Adipocyte (in vitro differentiated cells): ENCODE results near the gene TNNC1.
A peak's percentile ranks its signal among the peaks of the same experiment; 100 is the strongest.

Experiments
- DNase-seq: peaks from one replicate; pipeline ENCODE4 v3.0.0-alpha.2; 2015; ENCODE audit warnings: low read depth
- H3K27me3 ChIP-seq: replicated peaks from 2 replicates; pipeline ENCODE4 v1.7.0; 2013; ENCODE audit warnings: mild to moderate bottlenecking, low read length, moderate library complexity; ENCODE audit not compliant: control insufficient read depth, insufficient read depth
- H3K36me3 ChIP-seq: 2 replicates; pipeline ENCODE4 v1.7.0; 2013; ENCODE audit warnings: low read length, mild to moderate bottlenecking, moderate library complexity; ENCODE audit not compliant: control insufficient read depth, insufficient read depth, severe bottlenecking
- H3K4me1 ChIP-seq: 2 replicates; pipeline ENCODE4 v1.7.0; 2013; ENCODE audit warnings: mild to moderate bottlenecking, low read length, moderate library complexity; ENCODE audit not compliant: control insufficient read depth, insufficient read depth
- H3K4me3 ChIP-seq: 2 replicates; pipeline ENCODE4 v1.7.0; 2013; ENCODE audit warnings: mild to moderate bottlenecking, low read length, moderate library complexity
- H3K9ac ChIP-seq: 2 replicates; pipeline ENCODE4 v1.7.0; 2013; ENCODE audit warnings: mild to moderate bottlenecking, low read length, moderate library complexity
- H3K9me3 ChIP-seq: 2 replicates; pipeline ENCODE4 v1.7.0; 2013; ENCODE audit warnings: mild to moderate bottlenecking, low read length, moderate library complexity; ENCODE audit not compliant: control insufficient read depth

The TNNC1 gene

GRCh38 chr3:52444860-52445793 is 8.7 kb downstream of the TNNC1 start, which contains the start of gene SEMA3G:
SEMA3G (minus strand) TSS chr3:52445103; CDS start chr3:52445027, 76 bp downstream.
- peak within 1 kb of the TSS; percentile 83 for H3K9ac ChIP-seq
- DNase-seq: peak; percentile 82
- peaks cover 17% of the 10 kb centered on the region for H3K4me1 ChIP-seq
- peaks cover 6% of the 10 kb centered on the region for H3K36me3 ChIP-seq
- no peaks in the 10 kb centered on the region for H3K9me3 ChIP-seq
- no peaks in the 10 kb centered on the region for H3K27me3 ChIP-seq
- peak within 1 kb of the TSS; percentile 75 for H3K4me3 ChIP-seq

- H3K36me3 ChIP-seq: peaks cover 13% of the 10 kb centered on the region
- no peak for DNase-seq
- no peaks in the 10 kb centered on the region for H3K27me3 ChIP-seq
- H3K4me3 ChIP-seq: peak overlapping the region; percentile 75
- peak overlapping the region; percentile 83 for H3K9ac ChIP-seq
- no peaks in the 10 kb centered on the region for H3K9me3 ChIP-seq
- H3K4me1 ChIP-seq: peaks cover 17% of the 10 kb centered on the region
Measured at GRCh38 chr3:52443791-52444687, 9.8 kb downstream of the TNNC1 start.

GRCh38 chr3:52443268-52443610 is 10.6 kb downstream of the TNNC1 start:
- Histone ChIP-seq H3K4me1 (peaks cover 17% of the 10 kb centered on the region), H3K9me3 (no peaks in the 10 kb centered on the region), H3K4me3 (peak overlapping the region; percentile 75), H3K9ac (peak overlapping the region; percentile 83), H3K27me3 (no peaks in the 10 kb centered on the region), H3K36me3 (peaks cover 18% of the 10 kb centered on the region)
- DNase-seq: no peak

DNA sequence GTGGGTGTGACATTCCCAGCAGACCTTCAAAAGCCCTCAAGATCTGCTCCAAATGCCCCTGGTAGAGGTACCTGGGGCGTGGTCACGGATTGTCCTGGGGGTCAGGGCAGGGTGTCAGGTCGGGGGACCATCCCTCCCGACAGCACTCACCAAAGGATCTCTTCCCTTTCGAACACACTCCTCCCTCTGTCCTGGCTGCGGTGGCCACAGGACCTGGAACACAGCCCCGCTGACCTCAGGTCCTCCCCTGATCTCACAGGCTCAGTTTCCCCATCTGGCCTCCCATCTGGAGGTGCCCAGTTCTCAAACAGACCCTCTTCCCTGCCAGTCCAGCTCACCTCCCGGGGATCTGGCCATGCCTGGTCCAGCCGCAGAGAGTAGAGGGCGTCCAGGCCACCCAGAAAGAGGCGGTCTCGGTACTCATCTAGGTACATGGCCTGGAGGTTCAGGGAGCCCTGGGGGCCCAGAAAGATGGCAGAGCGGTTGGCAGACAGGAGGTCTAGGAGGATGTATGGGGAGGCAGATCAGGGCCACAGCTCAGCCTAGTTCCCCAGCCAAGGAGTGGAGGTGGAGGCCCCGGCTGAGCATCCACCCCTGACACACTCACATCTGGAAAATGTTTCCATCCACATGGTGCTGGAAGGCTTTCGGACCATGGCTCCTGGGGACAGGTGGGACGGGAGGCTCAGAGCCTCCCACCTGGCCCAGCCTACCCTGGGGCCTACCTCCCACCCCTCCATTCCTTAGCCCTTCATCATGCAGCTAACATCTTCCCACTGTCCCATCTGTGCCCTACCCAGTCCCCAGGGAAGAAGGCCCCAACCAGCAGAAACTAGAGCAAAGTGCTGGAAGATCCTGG is 11.2 kb downstream of the TNNC1 start:
- no peaks in the 10 kb centered on the region for H3K27me3 ChIP-seq

DNA sequence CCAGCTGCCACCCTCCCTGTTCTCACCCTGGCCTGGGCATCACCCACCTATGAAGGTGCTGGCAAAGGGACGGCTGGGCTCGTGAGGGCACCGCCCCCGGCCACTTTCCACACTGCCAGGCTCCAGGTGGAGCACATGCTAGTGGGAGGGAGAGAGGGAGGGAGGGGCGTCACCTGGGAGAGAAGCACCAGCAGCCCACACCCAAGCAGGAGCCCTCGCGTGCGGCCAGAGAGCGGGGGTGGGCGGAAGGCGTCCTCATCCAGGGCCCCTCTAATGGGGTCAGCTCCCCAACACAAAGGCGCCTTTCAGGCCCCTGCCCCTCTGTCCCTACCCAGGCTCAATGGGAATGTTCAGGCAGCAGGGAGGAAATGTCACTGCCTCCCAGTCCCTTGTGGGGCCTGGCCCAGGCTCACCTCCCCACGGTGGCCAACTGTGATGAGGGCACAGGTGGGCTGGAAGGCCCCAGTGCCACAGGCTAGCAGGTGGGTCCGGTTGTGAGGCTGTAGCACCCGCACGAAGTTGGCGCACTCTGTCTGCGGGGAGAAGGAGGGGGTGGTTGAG is 12.0 kb downstream of the TNNC1 start:
- no peak for DNase-seq
- H3K9ac ChIP-seq: no peak overlapping the region
- H3K9me3 ChIP-seq: no peaks in the 10 kb centered on the region
- no peaks in the 10 kb centered on the region for H3K27me3 ChIP-seq
- H3K36me3 ChIP-seq: peaks cover 20% of the 10 kb centered on the region
- H3K4me3 ChIP-seq: no peak overlapping the region
- H3K4me1 ChIP-seq: peaks cover 23% of the 10 kb centered on the region

More for the DNA sequence above, 11.2 kb downstream of the TNNC1 start:
- peak overlapping the region; percentile 75 for H3K4me3 ChIP-seq
- H3K36me3 ChIP-seq: peaks cover 20% of the 10 kb centered on the region
- no peaks in the 10 kb centered on the region for H3K9me3 ChIP-seq
- DNase-seq: no peak
- H3K4me1 ChIP-seq: peaks cover 17% of the 10 kb centered on the region
- peak overlapping the region; percentile 83 for H3K9ac ChIP-seq

DNA sequence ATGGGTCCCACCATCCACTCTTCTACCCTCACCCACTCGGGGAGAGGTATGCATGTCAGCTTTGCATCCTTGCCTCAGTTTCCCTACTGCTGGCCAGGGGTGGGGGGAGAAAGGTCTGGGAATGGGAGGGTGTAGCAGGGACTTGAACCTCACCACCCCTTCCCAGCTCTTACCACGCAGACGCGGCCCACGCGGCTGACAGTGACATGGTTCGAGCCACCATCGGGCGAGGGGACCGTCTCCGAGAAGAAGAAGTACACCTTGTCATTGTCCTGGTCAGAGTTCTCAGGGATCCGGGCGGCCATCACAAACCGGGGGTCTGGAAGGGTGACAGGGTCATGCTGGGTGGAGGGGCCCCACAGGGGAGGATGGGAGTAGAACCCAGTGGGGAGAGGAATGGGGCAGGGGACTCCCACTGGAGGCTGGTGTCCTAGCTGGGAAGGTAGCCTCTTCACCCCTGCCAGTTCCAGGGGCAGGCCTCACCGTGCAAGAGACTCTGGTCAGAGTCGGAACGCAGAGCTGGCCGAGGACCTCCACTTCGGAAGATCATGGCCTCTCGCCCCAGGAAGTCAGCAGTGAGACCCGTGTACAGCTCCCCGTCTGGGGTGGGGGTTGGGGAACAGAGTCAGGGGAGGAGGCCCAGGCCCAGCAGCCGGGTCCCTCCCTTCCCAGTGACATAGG is 12.6 kb downstream of the TNNC1 start:
- H3K27me3 ChIP-seq: no peaks in the 10 kb centered on the region

DNA sequence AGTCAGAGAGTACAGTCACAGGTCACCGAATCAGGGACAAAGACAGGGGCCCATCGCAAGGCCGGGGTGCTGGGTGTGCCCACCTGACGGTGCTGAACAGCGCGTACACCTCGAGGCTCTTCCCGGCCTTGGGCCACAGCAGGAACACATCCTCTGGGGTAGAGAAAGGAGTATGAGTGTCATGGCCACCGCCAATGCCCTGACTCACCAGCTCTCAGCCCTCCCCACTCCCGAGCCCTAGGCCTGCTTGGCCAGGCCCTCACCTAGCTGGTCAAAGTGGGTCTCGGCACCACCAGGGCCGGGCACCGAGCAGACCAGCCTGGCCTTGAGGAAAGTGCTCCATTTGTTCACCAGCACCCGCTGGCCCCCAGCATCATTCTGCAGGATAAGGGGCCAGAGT is 13.2 kb downstream of the TNNC1 start:
- Histone ChIP-seq H3K36me3 (peaks cover 20% of the 10 kb centered on the region), H3K4me3 (no peak overlapping the region), H3K27me3 (no peaks in the 10 kb centered on the region), H3K9me3 (no peaks in the 10 kb centered on the region), H3K4me1 (peaks cover 35% of the 10 kb centered on the region), H3K9ac (no peak overlapping the region)
- DNase-seq: no peak

More for the DNA sequence above, 12.6 kb downstream of the TNNC1 start:
- Histone ChIP-seq H3K9ac (no peak overlapping the region), H3K36me3 (peaks cover 20% of the 10 kb centered on the region), H3K9me3 (no peaks in the 10 kb centered on the region), H3K4me1 (peaks cover 29% of the 10 kb centered on the region), H3K4me3 (no peak overlapping the region)
- no peak for DNase-seq

DNA sequence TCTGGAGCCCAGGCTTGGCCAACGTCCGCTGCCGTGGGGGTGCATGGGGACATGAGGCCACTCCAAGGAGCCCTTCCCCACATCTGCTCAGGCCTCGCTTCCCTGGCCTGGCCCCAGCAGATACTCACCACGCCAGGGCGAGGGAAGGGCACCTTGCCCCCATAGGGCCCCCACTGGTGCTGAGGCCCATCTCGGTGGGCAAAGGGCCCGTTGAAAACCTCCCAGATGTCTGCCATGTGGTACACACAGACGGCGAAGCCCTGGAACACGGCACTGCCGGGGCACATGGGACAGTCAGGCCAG is 13.6 kb downstream of the TNNC1 start:
- Histone ChIP-seq H3K9me3 (no peaks in the 10 kb centered on the region), H3K27me3 (no peaks in the 10 kb centered on the region), H3K36me3 (peaks cover 20% of the 10 kb centered on the region), H3K4me3 (no peak overlapping the region), H3K9ac (no peak overlapping the region), H3K4me1 (peaks cover 39% of the 10 kb centered on the region)
- DNase-seq: no peak

- H3K36me3 ChIP-seq: peaks cover 20% of the 10 kb centered on the region
- DNase-seq: no peak
Measured at GRCh38 chr3:52439426-52440248, 14.2 kb downstream of the TNNC1 start.

More at GRCh38 chr3:52439426-52440248, 14.2 kb downstream of the TNNC1 start:
- H3K27me3 ChIP-seq: no peaks in the 10 kb centered on the region
- H3K9me3 ChIP-seq: no peaks in the 10 kb centered on the region
- H3K9ac ChIP-seq: no peak overlapping the region
- no peak overlapping the region for H3K4me3 ChIP-seq
- H3K4me1 ChIP-seq: peaks cover 45% of the 10 kb centered on the region
